Left colon (tissue), 2 donors: ENCODE results near the gene USP17L15. TPM values are rescaled to one million over a fixed set of nuclear protein-coding genes. Genes with fewer than 3 reads are reported as not detected.

Source experiments
- total RNA-seq, 2 donors: library from RNA; stranded (reverse); fragmentation: NEBNext Ultra II Directional; extraction: Animal tissue kit (Norgen Biotek cat#: 25700); gene quantifications; one replicate each; pipeline ENCODE4 v1.2.1, GENCODE V29; 2021
- donor health status: DM: no; HTN: no; CAD: no.
- donor health status: DM: yes; HTN: yes; CAD: no.

Gene USP17L15
- total RNA-seq, 2 donors from 2014 or later = not detected

Other genes with a start within 250 kb of the USP17L15 start
- gene FAM90A26, start 64.0 kb upstream of the USP17L15 start, total RNA-seq = not detected
- gene USP17L10, start 23.7 kb upstream of the USP17L15 start, total RNA-seq = not detected
- gene USP17L11, start 19.0 kb upstream of the USP17L15 start, total RNA-seq = not detected
- gene USP17L12, start 14.2 kb upstream of the USP17L15 start, total RNA-seq = not detected
- gene USP17L13, start 9.5 kb upstream of the USP17L15 start, total RNA-seq = not detected
- not detected for gene USP17L17, start 9.5 kb downstream of the USP17L15 start, total RNA-seq
- gene USP17L18, start 14.2 kb downstream of the USP17L15 start, total RNA-seq = not detected
- not detected for gene USP17L19, start 19.0 kb downstream of the USP17L15 start, total RNA-seq
- gene USP17L20, start 23.7 kb downstream of the USP17L15 start, total RNA-seq = not detected
- not detected for gene USP17L21, start 28.5 kb downstream of the USP17L15 start, total RNA-seq
- not detected for gene USP17L22, start 33.2 kb downstream of the USP17L15 start, total RNA-seq
- not detected for gene USP17L24, start 90.8 kb downstream of the USP17L15 start, total RNA-seq
- not detected for gene USP17L25, start 95.5 kb downstream of the USP17L15 start, total RNA-seq
- not detected for gene USP17L26, start 100.3 kb downstream of the USP17L15 start, total RNA-seq
- gene USP17L5, start 105.0 kb downstream of the USP17L15 start, total RNA-seq = not detected
- not detected for gene USP17L27, start 109.8 kb downstream of the USP17L15 start, total RNA-seq
- gene USP17L28, start 114.5 kb downstream of the USP17L15 start, total RNA-seq = not detected
- gene USP17L29, start 119.3 kb downstream of the USP17L15 start, total RNA-seq = not detected
- gene USP17L30, start 128.7 kb downstream of the USP17L15 start, total RNA-seq = not detected
- gene DEFB131A, start 210.0 kb downstream of the USP17L15 start, total RNA-seq = not detected